Natural killer cell (primary cell): ENCODE measurements around the gene STPG1. TPM values are rescaled to one million over a fixed set of nuclear protein-coding genes. Genes with fewer than 3 reads are reported as not detected.

ENCODE experiments used
- ATAC-seq, 3 donors: fragments of 150-1000 bp in 2 of 3; fragments of 200-7000 bp in 1 of 3; cut with Tn5 transposase; 1 replicate in 1 of 3; 2 replicates in 2 of 3; pipeline ENCODE4 v1.10.0; 2021; ENCODE audit warnings: mild to moderate bottlenecking in 2 of 3, moderate library complexity in 2 of 3
- DNase-seq, 2 donors: peaks; one replicate each; pipeline versions ENCODE4 v3.0.0 to v3.0.0-alpha.2; 2013 to 2021; ENCODE audit warnings: mixed read lengths in 1 of 2
- H3K27ac ChIP-seq: one replicate; pipeline ENCODE4 v1.5.1; 2013; ENCODE audit warnings: mild to moderate bottlenecking, low read length
- H3K27me3 ChIP-seq: one replicate; pipeline ENCODE4 v1.6.1; 2013; ENCODE audit warnings: low read length; ENCODE audit not compliant: control insufficient read depth, insufficient read depth
- H3K36me3 ChIP-seq: one replicate; pipeline ENCODE4 v1.6.1; 2013; ENCODE audit warnings: low read length; ENCODE audit not compliant: control insufficient read depth, insufficient read depth
- H3K4me1 ChIP-seq: one replicate; pipeline ENCODE4 v1.6.1; 2013; ENCODE audit warnings: low read length; ENCODE audit not compliant: control insufficient read depth, insufficient read depth
- H3K4me3 ChIP-seq: one replicate; pipeline ENCODE4 v1.5.1; 2013; ENCODE audit warnings: low read length
- H3K9me3 ChIP-seq: one replicate; pipeline ENCODE4 v1.6.1; 2013; ENCODE audit warnings: low read length; ENCODE audit not compliant: control insufficient read depth, insufficient read depth
- H3K27ac Mint-ChIP-seq, 2 donors: one replicate each; pipeline ENCODE4 v1.8.0; 2022; ENCODE audit warnings: mild to moderate bottlenecking in 2 of 2, mixed read lengths in 2 of 2, moderate library complexity in 1 of 2
- H3K27me3 Mint-ChIP-seq, 2 donors: one replicate each; pipeline ENCODE4 v1.8.0; 2022; ENCODE audit warnings: low read depth in 2 of 2, mixed read lengths in 2 of 2
- H3K36me3 Mint-ChIP-seq: one replicate; pipeline ENCODE4 v1.8.0; 2022; ENCODE audit warnings: mixed read lengths
- H3K4me1 Mint-ChIP-seq, 2 donors: one replicate each; pipeline ENCODE4 v1.8.0; 2022; ENCODE audit warnings: mixed read lengths in 2 of 2
- H3K4me3 Mint-ChIP-seq: one replicate; pipeline ENCODE4 v1.8.0; 2022; ENCODE audit warnings: mild to moderate bottlenecking, moderate library complexity, mixed read lengths
- H3K9me3 Mint-ChIP-seq, 2 donors: one replicate each; pipeline ENCODE4 v1.8.0; 2022; ENCODE audit warnings: mixed read lengths in 2 of 2
- WGBS: methylation state at CpG from one replicate; pipeline ENCODE4 v1.1.7; 2013; ENCODE audit warnings: missing lambda C conversion rate; ENCODE audit not compliant: insufficient coverage; 5-methylcytosine and 5-hydroxymethylcytosine counted together
- intact Hi-C: fragments of 100-400 bp; cut with micrococcal nuclease; formaldehyde crosslinking; loops from one replicate; pipeline ENCODE4 v1.14.2; 2022
- total RNA-seq, 4 donors: library from RNA; stranded (reverse); fragments of 120-200 nt in 1 of 4; gene quantifications; one replicate each; pipeline versions ENCODE4 v1.2.3 to v1.2.4, GENCODE V29; 2013 to 2022
- TF ChIP-seq, protein P1 (sequence below): fragments of 200-600 bp; IDR thresholded peaks from one replicate; pipeline ENCODE4 v1.8.0; 2022; ENCODE audit warnings: antibody characterized with exemption

STPG1 gene
- total RNA-seq, 3 donors from 2014 or later (not counting 1 experiment from before 2014, with no cell fraction given): 0.87 to 1.7 (median 1.1) TPM

GRCh38 chr1:24382165-24382577, 31.4 kb downstream of the STPG1 start:
- Mint-ChIP-seq H3K27me3 (peaks cover 4 to 14% of the 10 kb centered on the region in 2 donors), H3K4me1 (peaks cover 0 to 12% of the 10 kb centered on the region in 2 donors), H3K9me3 (no peaks in the 10 kb centered on the region), H3K4me3 (no peak overlapping the region), H3K36me3 (no peaks in the 10 kb centered on the region), H3K27ac (no peak overlapping the region)
- no peaks in the 10 kb centered on the region for H3K27me3 ChIP-seq
- no peaks in the 10 kb centered on the region for H3K36me3 ChIP-seq
- no peak overlapping the region for H3K4me3 ChIP-seq
- intact Hi-C loops: no loop called here
- no peak for DNase-seq
- no peak overlapping the region for H3K27ac ChIP-seq
- H3K4me1 ChIP-seq: peaks cover 12% of the 10 kb centered on the region
- 94% methylated on average over 8 of the region's 8 CpGs for WGBS
- no peak for ATAC-seq
- no peaks in the 10 kb centered on the region for H3K9me3 ChIP-seq
- TF ChIP-seq, protein P1, sequence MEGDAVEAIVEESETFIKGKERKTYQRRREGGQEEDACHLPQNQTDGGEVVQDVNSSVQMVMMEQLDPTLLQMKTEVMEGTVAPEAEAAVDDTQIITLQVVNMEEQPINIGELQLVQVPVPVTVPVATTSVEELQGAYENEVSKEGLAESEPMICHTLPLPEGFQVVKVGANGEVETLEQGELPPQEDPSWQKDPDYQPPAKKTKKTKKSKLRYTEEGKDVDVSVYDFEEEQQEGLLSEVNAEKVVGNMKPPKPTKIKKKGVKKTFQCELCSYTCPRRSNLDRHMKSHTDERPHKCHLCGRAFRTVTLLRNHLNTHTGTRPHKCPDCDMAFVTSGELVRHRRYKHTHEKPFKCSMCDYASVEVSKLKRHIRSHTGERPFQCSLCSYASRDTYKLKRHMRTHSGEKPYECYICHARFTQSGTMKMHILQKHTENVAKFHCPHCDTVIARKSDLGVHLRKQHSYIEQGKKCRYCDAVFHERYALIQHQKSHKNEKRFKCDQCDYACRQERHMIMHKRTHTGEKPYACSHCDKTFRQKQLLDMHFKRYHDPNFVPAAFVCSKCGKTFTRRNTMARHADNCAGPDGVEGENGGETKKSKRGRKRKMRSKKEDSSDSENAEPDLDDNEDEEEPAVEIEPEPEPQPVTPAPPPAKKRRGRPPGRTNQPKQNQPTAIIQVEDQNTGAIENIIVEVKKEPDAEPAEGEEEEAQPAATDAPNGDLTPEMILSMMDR: no peak

- H3K9me3 Mint-ChIP-seq: no peaks in the 10 kb centered on the region
- H3K4me1 Mint-ChIP-seq: peaks cover 0 to 12% of the 10 kb centered on the region in 2 donors
- no peak overlapping the region for H3K4me3 Mint-ChIP-seq
- peaks cover 4 to 8% of the 10 kb centered on the region in 2 donors for H3K27me3 Mint-ChIP-seq
- H3K4me1 ChIP-seq: peaks cover 12% of the 10 kb centered on the region
- no peaks in the 10 kb centered on the region for H3K36me3 Mint-ChIP-seq
- no peaks in the 10 kb centered on the region for H3K27me3 ChIP-seq
- ATAC-seq (no peak), DNase-seq (no peak)
- TF ChIP-seq, protein P1: no peak
- no peaks in the 10 kb centered on the region for H3K9me3 ChIP-seq
- no peak overlapping the region for H3K27ac Mint-ChIP-seq
- no peaks in the 10 kb centered on the region for H3K36me3 ChIP-seq
- intact Hi-C loops: no loop called here
- no peak overlapping the region for H3K4me3 ChIP-seq
- 96% methylated on average over 2 of the region's 2 CpGs for WGBS
- no peak overlapping the region for H3K27ac ChIP-seq
Observed at GRCh38 chr1:24381256-24381655, 32.3 kb downstream of the STPG1 start.

DNA sequence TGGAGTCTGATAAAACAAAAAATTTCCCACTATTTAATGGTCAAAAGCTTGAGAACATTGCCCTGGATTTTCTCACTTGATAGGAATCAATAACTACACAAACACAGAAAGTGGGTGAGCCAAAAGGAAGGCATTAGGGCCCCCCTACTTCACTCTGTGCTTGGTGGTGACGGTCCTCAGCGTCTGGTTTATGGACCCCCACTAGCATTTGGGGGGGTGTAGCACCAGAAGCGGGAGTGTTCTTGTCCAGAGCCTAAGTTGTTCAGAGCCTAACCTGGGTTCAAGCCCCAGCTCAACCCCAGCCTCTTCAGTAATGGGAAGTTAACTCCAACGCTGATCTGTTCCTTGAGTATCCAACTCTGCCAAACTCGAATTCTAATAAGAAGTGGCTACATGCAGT, 33.1 kb downstream of the STPG1 start:
- Mint-ChIP-seq H3K4me1 (peaks cover 0 to 12% of the 10 kb centered on the region in 2 donors), H3K27ac (no peak overlapping the region), H3K27me3 (peaks cover 4 to 8% of the 10 kb centered on the region in 2 donors), H3K9me3 (no peaks in the 10 kb centered on the region), H3K36me3 (no peaks in the 10 kb centered on the region), H3K4me3 (no peak overlapping the region)
- H3K27me3 ChIP-seq: no peaks in the 10 kb centered on the region
- no peak overlapping the region for H3K4me3 ChIP-seq
- TF ChIP-seq, protein P1: no peak
- DNase-seq (no peak), ATAC-seq (no peak)
- H3K4me1 ChIP-seq: peaks cover 12% of the 10 kb centered on the region
- no peaks in the 10 kb centered on the region for H3K9me3 ChIP-seq
- 91% methylated on average over 5 of the region's 5 CpGs for WGBS
- intact Hi-C loops: no loop called here
- no peaks in the 10 kb centered on the region for H3K36me3 ChIP-seq
- no peak overlapping the region for H3K27ac ChIP-seq

- DNase-seq: no peak
- no peak for ATAC-seq
- Mint-ChIP-seq H3K4me1 (peaks cover 0 to 6% of the 10 kb centered on the region in 2 donors), H3K36me3 (no peaks in the 10 kb centered on the region), H3K9me3 (no peaks in the 10 kb centered on the region), H3K27me3 (peaks cover 4 to 15% of the 10 kb centered on the region in 2 donors), H3K27ac (no peak overlapping the region), H3K4me3 (no peak overlapping the region)
- peaks cover 7% of the 10 kb centered on the region for H3K4me1 ChIP-seq
- H3K9me3 ChIP-seq: no peaks in the 10 kb centered on the region
- H3K27ac ChIP-seq: no peak overlapping the region
- intact Hi-C loops: no loop called here
- WGBS: 91% methylated on average over 8 of the region's 8 CpGs
- TF ChIP-seq, protein P1: no peak
- H3K4me3 ChIP-seq: no peak overlapping the region
- no peaks in the 10 kb centered on the region for H3K36me3 ChIP-seq
- H3K27me3 ChIP-seq: no peaks in the 10 kb centered on the region
Observed at GRCh38 chr1:24379733-24380315, 33.8 kb downstream of the STPG1 start.
